Tibial nerve (tissue), 4 donors: ENCODE data around the gene ZNF280B. TPM values are rescaled to one million over a fixed set of nuclear protein-coding genes. Genes with fewer than 3 reads are reported as not detected.

Source experiments
- DNase-seq, 2 donors: peaks; one replicate each; pipeline ENCODE4 v3.0.0-alpha.2; 2019; ENCODE audit warnings: low spot score in 2 of 2
- H3K27ac ChIP-seq, 4 donors: fragments of 200-600 bp; sonication (generic) in 3 of 4; one replicate each; pipeline ENCODE4 v1.5.1; 2017 to 2019; ENCODE audit warnings: mild to moderate bottlenecking in 1 of 4
- H3K27me3 ChIP-seq, 2 donors: fragments of 200-600 bp; sonication (generic) in 1 of 2; one replicate each; pipeline versions ENCODE4 v1.5.1 to v1.6.0; 2017 to 2019
- H3K36me3 ChIP-seq, 3 donors: fragments of 200-600 bp; sonication (generic); one replicate each; pipeline ENCODE4 v1.5.1; 2018 to 2019
- H3K4me1 ChIP-seq, 4 donors: fragments of 200-600 bp; sonication (generic) in 3 of 4; one replicate each; pipeline ENCODE4 v1.5.1; 2017 to 2019
- H3K4me3 ChIP-seq, 4 donors: fragments of 200-600 bp; sonication (generic) in 3 of 4; one replicate each; pipeline ENCODE4 v1.5.1; 2017 to 2019; ENCODE audit warnings: mild to moderate bottlenecking in 1 of 4, moderate library complexity in 1 of 4
- H3K9me3 ChIP-seq, 4 donors: fragments of 200-600 bp; sonication (generic) in 3 of 4; one replicate each; pipeline ENCODE4 v1.5.1; 2017 to 2019
- CTCF ChIP-seq, 5 experiments: fragments of 200-600 bp in 3 of 5; fragments of 450-650 bp in 2 of 5; sonication (generic) in 3 of 5; IDR thresholded peaks; one replicate each; pipeline ENCODE4 v1.5.1; 2016 to 2019; ENCODE audit warnings: antibody characterized with exemption in 5 of 5, mild to moderate bottlenecking in 3 of 5, moderate library complexity in 2 of 5
- EP300 ChIP-seq, 2 donors: sonication (generic); formaldehyde crosslinking; IDR thresholded peaks; one replicate each; pipeline ENCODE4 v1.6.1; 2017; ENCODE audit warnings: antibody characterized with exemption in 2 of 2, mild to moderate bottlenecking in 1 of 2
- POLR2A ChIP-seq, 2 donors: fragments of 450-650 bp; IDR thresholded peaks; one replicate each; pipeline ENCODE4 v1.6.1; 2017; ENCODE audit warnings: antibody characterized with exemption in 2 of 2, mild to moderate bottlenecking in 2 of 2, moderate library complexity in 2 of 2
- WGBS, 2 donors: methylation state at CpG; one replicate each; pipeline ENCODE4 v1.1.5; 2018; 5-methylcytosine and 5-hydroxymethylcytosine counted together
- total RNA-seq, 4 donors: library from RNA; depleted of rRNA; stranded (reverse); fragments of >200 nt; gene quantifications; one replicate each; pipeline ENCODE4 v1.1.0, GENCODE V29; 2016

Gene ZNF280B
- total RNA-seq, 4 donors from 2014 or later, result under 0.01 to 0.44 (median 0.30) TPM; not detected in 1

GRCh38 chr22:22550789-22551434, 42.4 kb upstream of the ZNF280B start:
- DNase-seq, result no peak
- Histone ChIP-seq H3K9me3 (no peaks in the 10 kb centered on the region), H3K4me3 (no peak overlapping the region), H3K4me1 (no peaks in the 10 kb centered on the region), H3K36me3 (no peaks in the 10 kb centered on the region), H3K27me3 (no peaks in the 10 kb centered on the region), H3K27ac (no peak overlapping the region)
- WGBS, 2 donors, result 80 to 82% methylated on average over 7 to 8 of the region's 8 CpGs
- no peak for TF ChIP-seq CTCF (IDR thresholded peaks at IDR 0.05)
- TF ChIP-seq POLR2A (IDR thresholded peaks at IDR 0.05), result no peak
- TF ChIP-seq EP300 (IDR thresholded peaks at IDR 0.05), result no peak

- Histone ChIP-seq H3K27ac (no peak overlapping the region), H3K4me1 (no peaks in the 10 kb centered on the region), H3K36me3 (no peaks in the 10 kb centered on the region), H3K27me3 (no peaks in the 10 kb centered on the region), H3K4me3 (no peak overlapping the region), H3K9me3 (no peaks in the 10 kb centered on the region)
- TF ChIP-seq CTCF (IDR thresholded peaks at IDR 0.05), result no peak
- no peak for TF ChIP-seq EP300 (IDR thresholded peaks at IDR 0.05)
- no peak for TF ChIP-seq POLR2A (IDR thresholded peaks at IDR 0.05)
- DNase-seq, result no peak
- WGBS, 2 donors, result 70 to 79% methylated on average over 1 of the region's 1 CpG
Measured at GRCh38 chr22:22548910-22549309, 40.4 kb upstream of the ZNF280B start.

GRCh38 chr22:22548317-22548716, 39.8 kb upstream of the ZNF280B start:
- no peaks in the 10 kb centered on the region for H3K9me3 ChIP-seq
- no peak overlapping the region for H3K4me3 ChIP-seq
- no peak for TF ChIP-seq POLR2A (IDR thresholded peaks at IDR 0.05)
- TF ChIP-seq CTCF (IDR thresholded peaks at IDR 0.05), result no peak
- TF ChIP-seq EP300 (IDR thresholded peaks at IDR 0.05), result no peak
- H3K4me1 ChIP-seq, result no peaks in the 10 kb centered on the region
- no peaks in the 10 kb centered on the region for H3K36me3 ChIP-seq
- 70 to 72% methylated on average over 9 of the region's 9 CpGs for WGBS, 2 donors
- H3K27me3 ChIP-seq, result no peaks in the 10 kb centered on the region
- H3K27ac ChIP-seq, result no peak overlapping the region
- DNase-seq, result no peak

- no peak for DNase-seq
- no peak for TF ChIP-seq POLR2A (IDR thresholded peaks at IDR 0.05)
- TF ChIP-seq EP300 (IDR thresholded peaks at IDR 0.05), result no peak
- no peak for TF ChIP-seq CTCF (IDR thresholded peaks at IDR 0.05)
- H3K4me3 ChIP-seq, result no peak overlapping the region
- no peaks in the 10 kb centered on the region for H3K9me3 ChIP-seq
- H3K27ac ChIP-seq, result no peak overlapping the region
- no peaks in the 10 kb centered on the region for H3K4me1 ChIP-seq
- H3K36me3 ChIP-seq, result no peaks in the 10 kb centered on the region
- WGBS, 2 donors, result 47 to 48% methylated on average over 3 of the region's 3 CpGs
- H3K27me3 ChIP-seq, result no peaks in the 10 kb centered on the region
Measured at GRCh38 chr22:22547692-22548300, 39.3 kb upstream of the ZNF280B start.

- Histone ChIP-seq H3K4me1 (no peaks in the 10 kb centered on the region), H3K36me3 (no peaks in the 10 kb centered on the region), H3K27ac (no peak overlapping the region), H3K4me3 (no peak overlapping the region), H3K27me3 (no peaks in the 10 kb centered on the region), H3K9me3 (no peaks in the 10 kb centered on the region)
- 88 to 95% methylated on average over 3 of the region's 3 CpGs for WGBS, 2 donors
- TF ChIP-seq CTCF (IDR thresholded peaks at IDR 0.05), result no peak
- no peak for TF ChIP-seq EP300 (IDR thresholded peaks at IDR 0.05)
- no peak for TF ChIP-seq POLR2A (IDR thresholded peaks at IDR 0.05)
- DNase-seq, result no peak
Measured at GRCh38 chr22:22547226-22547625, 38.7 kb upstream of the ZNF280B start.
